ENCODE data around the gene SNTA1. TPM values are rescaled to one million over a fixed set of nuclear protein-coding genes. Genes with fewer than 3 reads are reported as not detected.
A peak's percentile ranks its signal among the peaks of the same experiment; 100 is the strongest.

The SNTA1 gene
- total and polyA plus RNA-seq, 2 of the 13 experiments (the other 11 are each of a cell fraction or from before 2014, with no cell fraction given), result 16.4 to 18.3 TPM

DNA sequence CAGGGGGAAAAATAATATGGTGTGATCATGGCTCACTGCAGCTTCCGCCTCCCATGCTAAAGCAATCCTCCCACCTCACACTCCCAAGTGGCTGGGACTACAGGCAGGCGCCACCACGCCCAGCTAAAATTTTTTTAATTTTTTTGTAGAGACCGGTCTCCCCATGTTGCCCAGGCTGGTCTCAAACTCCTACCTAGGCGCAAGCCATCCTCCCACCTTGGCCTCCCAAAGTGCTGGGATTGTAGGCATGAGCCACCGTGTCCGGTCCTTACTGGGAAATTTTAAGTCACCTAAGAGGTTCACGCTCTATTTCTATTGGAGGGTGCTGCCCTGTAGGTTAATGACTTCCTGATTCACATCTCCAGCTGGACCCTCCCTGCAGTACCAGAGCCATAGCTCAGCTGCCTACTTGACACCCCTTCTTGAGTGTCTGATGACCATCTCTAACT is 41.6 kb downstream of the SNTA1 start (continued):
- TF ChIP-seq, protein P1, sequence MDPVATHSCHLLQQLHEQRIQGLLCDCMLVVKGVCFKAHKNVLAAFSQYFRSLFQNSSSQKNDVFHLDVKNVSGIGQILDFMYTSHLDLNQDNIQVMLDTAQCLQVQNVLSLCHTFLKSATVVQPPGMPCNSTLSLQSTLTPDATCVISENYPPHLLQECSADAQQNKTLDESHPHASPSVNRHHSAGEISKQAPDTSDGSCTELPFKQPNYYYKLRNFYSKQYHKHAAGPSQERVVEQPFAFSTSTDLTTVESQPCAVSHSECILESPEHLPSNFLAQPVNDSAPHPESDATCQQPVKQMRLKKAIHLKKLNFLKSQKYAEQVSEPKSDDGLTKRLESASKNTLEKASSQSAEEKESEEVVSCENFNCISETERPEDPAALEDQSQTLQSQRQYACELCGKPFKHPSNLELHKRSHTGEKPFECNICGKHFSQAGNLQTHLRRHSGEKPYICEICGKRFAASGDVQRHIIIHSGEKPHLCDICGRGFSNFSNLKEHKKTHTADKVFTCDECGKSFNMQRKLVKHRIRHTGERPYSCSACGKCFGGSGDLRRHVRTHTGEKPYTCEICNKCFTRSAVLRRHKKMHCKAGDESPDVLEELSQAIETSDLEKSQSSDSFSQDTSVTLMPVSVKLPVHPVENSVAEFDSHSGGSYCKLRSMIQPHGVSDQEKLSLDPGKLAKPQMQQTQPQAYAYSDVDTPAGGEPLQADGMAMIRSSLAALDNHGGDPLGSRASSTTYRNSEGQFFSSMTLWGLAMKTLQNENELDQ (CRISPR knock-in tag; IDR thresholded peaks at IDR 0.05; ENCODE audit: borderline replicate concordance), result no peak
- TF ChIP-seq ZNF709 (CRISPR knock-in tag; IDR thresholded peaks at IDR 0.05) (peak; percentile 47; the same call in 1 of the 2 replicates), ZNF616 (CRISPR knock-in tag; IDR thresholded peaks at IDR 0.05; ENCODE audit: low read depth) (no peak), AGO2 (optimal IDR thresholded peaks at IDR 0.05; ENCODE audit: low read depth, low read length) (no peak), ZNF496 (CRISPR knock-in tag; IDR thresholded peaks at IDR 0.05; ENCODE audit: insufficient replicate concordance) (no peak), ZNF839 (CRISPR knock-in tag; IDR thresholded peaks at IDR 0.05; ENCODE audit: borderline replicate concordance) (no peak), ZNF260 (CRISPR knock-in tag; IDR thresholded peaks at IDR 0.05; ENCODE audit: borderline replicate concordance, low read depth) (no peak), TCF12 (IDR thresholded peaks at IDR 0.05) (no peak), TCF12 (CRISPR knock-in tag; IDR thresholded peaks at IDR 0.05) (no peak)
- TF ChIP-seq, protein P2, sequence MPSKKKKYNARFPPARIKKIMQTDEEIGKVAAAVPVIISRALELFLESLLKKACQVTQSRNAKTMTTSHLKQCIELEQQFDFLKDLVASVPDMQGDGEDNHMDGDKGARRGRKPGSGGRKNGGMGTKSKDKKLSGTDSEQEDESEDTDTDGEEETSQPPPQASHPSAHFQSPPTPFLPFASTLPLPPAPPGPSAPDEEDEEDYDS (CRISPR knock-in tag; IDR thresholded peaks at IDR 0.05), result no peak
- TF ChIP-seq, protein P3, sequence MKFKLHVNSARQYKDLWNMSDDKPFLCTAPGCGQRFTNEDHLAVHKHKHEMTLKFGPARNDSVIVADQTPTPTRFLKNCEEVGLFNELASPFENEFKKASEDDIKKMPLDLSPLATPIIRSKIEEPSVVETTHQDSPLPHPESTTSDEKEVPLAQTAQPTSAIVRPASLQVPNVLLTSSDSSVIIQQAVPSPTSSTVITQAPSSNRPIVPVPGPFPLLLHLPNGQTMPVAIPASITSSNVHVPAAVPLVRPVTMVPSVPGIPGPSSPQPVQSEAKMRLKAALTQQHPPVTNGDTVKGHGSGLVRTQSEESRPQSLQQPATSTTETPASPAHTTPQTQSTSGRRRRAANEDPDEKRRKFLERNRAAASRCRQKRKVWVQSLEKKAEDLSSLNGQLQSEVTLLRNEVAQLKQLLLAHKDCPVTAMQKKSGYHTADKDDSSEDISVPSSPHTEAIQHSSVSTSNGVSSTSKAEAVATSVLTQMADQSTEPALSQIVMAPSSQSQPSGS (CRISPR knock-in tag; IDR thresholded peaks at IDR 0.05), result no peak
- TF ChIP-seq, protein P4, sequence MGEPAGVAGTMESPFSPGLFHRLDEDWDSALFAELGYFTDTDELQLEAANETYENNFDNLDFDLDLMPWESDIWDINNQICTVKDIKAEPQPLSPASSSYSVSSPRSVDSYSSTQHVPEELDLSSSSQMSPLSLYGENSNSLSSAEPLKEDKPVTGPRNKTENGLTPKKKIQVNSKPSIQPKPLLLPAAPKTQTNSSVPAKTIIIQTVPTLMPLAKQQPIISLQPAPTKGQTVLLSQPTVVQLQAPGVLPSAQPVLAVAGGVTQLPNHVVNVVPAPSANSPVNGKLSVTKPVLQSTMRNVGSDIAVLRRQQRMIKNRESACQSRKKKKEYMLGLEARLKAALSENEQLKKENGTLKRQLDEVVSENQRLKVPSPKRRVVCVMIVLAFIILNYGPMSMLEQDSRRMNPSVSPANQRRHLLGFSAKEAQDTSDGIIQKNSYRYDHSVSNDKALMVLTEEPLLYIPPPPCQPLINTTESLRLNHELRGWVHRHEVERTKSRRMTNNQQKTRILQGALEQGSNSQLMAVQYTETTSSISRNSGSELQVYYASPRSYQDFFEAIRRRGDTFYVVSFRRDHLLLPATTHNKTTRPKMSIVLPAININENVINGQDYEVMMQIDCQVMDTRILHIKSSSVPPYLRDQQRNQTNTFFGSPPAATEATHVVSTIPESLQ (CRISPR knock-in tag; conservative IDR thresholded peaks at IDR 0.05), result no peak
- TF ChIP-seq, protein P5, sequence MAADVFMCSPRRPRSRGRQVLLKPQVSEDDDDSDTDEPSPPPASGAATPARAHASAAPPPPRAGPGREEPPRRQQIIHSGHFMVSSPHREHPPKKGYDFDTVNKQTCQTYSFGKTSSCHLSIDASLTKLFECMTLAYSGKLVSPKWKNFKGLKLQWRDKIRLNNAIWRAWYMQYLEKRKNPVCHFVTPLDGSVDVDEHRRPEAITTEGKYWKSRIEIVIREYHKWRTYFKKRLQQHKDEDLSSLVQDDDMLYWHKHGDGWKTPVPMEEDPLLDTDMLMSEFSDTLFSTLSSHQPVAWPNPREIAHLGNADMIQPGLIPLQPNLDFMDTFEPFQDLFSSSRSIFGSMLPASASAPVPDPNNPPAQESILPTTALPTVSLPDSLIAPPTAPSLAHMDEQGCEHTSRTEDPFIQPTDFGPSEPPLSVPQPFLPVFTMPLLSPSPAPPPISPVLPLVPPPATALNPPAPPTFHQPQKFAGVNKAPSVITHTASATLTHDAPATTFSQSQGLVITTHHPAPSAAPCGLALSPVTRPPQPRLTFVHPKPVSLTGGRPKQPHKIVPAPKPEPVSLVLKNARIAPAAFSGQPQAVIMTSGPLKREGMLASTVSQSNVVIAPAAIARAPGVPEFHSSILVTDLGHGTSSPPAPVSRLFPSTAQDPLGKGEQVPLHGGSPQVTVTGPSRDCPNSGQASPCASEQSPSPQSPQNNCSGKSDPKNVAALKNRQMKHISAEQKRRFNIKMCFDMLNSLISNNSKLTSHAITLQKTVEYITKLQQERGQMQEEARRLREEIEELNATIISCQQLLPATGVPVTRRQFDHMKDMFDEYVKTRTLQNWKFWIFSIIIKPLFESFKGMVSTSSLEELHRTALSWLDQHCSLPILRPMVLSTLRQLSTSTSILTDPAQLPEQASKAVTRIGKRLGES (CRISPR knock-in tag; IDR thresholded peaks at IDR 0.05; ENCODE audit: borderline replicate concordance), result 0 out of 2 replicates have a peak, but pooled peaks have one; percentile 15
- TF ChIP-seq, protein P6, sequence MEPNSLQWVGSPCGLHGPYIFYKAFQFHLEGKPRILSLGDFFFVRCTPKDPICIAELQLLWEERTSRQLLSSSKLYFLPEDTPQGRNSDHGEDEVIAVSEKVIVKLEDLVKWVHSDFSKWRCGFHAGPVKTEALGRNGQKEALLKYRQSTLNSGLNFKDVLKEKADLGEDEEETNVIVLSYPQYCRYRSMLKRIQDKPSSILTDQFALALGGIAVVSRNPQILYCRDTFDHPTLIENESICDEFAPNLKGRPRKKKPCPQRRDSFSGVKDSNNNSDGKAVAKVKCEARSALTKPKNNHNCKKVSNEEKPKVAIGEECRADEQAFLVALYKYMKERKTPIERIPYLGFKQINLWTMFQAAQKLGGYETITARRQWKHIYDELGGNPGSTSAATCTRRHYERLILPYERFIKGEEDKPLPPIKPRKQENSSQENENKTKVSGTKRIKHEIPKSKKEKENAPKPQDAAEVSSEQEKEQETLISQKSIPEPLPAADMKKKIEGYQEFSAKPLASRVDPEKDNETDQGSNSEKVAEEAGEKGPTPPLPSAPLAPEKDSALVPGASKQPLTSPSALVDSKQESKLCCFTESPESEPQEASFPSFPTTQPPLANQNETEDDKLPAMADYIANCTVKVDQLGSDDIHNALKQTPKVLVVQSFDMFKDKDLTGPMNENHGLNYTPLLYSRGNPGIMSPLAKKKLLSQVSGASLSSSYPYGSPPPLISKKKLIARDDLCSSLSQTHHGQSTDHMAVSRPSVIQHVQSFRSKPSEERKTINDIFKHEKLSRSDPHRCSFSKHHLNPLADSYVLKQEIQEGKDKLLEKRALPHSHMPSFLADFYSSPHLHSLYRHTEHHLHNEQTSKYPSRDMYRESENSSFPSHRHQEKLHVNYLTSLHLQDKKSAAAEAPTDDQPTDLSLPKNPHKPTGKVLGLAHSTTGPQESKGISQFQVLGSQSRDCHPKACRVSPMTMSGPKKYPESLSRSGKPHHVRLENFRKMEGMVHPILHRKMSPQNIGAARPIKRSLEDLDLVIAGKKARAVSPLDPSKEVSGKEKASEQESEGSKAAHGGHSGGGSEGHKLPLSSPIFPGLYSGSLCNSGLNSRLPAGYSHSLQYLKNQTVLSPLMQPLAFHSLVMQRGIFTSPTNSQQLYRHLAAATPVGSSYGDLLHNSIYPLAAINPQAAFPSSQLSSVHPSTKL (CRISPR knock-in tag; IDR thresholded peaks at IDR 0.05), result no peak
